Activated CD4-positive, alpha-beta T cell treated with anti-CD3 and anti-CD28 coated beads for 36 hours (primary cell): ENCODE measurements around the gene MARVELD1. TPM values are rescaled to one million over a fixed set of nuclear protein-coding genes. Genes with fewer than 3 reads are reported as not detected.

Experiments
- ATAC-seq: fragments of 200-7000 bp; cut with Tn5 transposase; one replicate; pipeline ENCODE4 v1.10.0; 2021; ENCODE audit warnings: mild to moderate bottlenecking, moderate library complexity
- CTCF ChIA-PET: fragments of 350-600 bp; sonication (Branson Sonifier 250); formaldehyde crosslinking; loops from one replicate; lab custom pipeline; 2021; ENCODE audit warnings: antibody characterized with exemption; lab: Charles Lee
- POLR2A ChIA-PET: fragments of 350-600 bp; sonication (Branson Sonifier 250); formaldehyde crosslinking; loops from one replicate; lab custom pipeline; 2021; ENCODE audit warnings: antibody characterized with exemption, inconsistent platforms; lab: Charles Lee
- DNase-seq: peaks from one replicate; pipeline ENCODE4 v3.0.0-alpha.2; 2020
- H3K27ac Mint-ChIP-seq: one replicate; pipeline ENCODE4 v1.8.0; 2021; ENCODE audit warnings: mixed read lengths
- H3K27me3 Mint-ChIP-seq: one replicate; pipeline ENCODE4 v1.8.0; 2021; ENCODE audit warnings: mixed read lengths
- H3K36me3 Mint-ChIP-seq: one replicate; pipeline ENCODE4 v1.8.0; 2021; ENCODE audit warnings: low read depth, mixed read lengths
- H3K4me1 Mint-ChIP-seq: one replicate; pipeline ENCODE4 v1.8.0; 2021; ENCODE audit warnings: mixed read lengths
- H3K4me3 Mint-ChIP-seq: one replicate; pipeline ENCODE4 v1.8.0; 2021; ENCODE audit warnings: mild to moderate bottlenecking, moderate library complexity, mixed read lengths
- H3K9me3 Mint-ChIP-seq: one replicate; pipeline ENCODE4 v1.8.0; 2021; ENCODE audit warnings: low read depth, mixed read lengths
- intact Hi-C, 2 experiments: fragments of 100-400 bp; cut with DNase I in 1 of 2; cut with micrococcal nuclease in 1 of 2; formaldehyde crosslinking; loops; one replicate each; pipeline versions ENCODE4 v1.14.2 to v1.15.1; 2022 to 2024; cut with DNase I, micrococcal nuclease
- total RNA-seq, 2 experiments: library from RNA; stranded (reverse); gene quantifications; one replicate each; pipeline ENCODE4 v1.2.3, GENCODE V29; 2021

Gene MARVELD1
- total RNA-seq = 1 to 10 TPM; 1.8 to 1.9 TPM

DNA sequence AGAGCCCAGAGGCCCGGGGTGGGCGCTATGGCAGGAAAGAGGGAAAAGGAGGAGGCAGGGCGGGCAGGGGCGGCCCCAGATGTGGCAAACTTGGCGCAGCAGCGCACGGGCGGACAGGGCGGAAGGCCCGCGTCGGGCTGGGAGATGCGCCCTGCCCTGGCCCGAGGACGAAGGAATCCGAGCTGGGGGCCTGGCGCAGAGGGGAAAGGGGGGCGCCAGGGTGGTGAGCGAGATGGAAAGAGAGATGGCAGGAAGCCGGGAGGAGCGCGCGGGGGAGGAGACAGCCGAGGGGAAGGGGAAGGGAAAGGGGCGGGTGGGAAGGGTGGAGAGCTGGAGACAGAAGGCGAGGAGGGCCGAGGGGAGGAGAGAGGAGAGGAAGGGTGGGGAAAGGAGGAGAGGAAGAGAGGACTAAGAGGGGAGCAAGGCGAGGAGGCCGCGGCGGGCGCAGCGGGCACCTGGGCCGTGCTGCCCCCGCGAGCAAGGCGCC is at the start of gene MARVELD1:
TSS of gene MARVELD1 (plus strand) at position 392 of the 487 bp plus-strand sequence. CDS start 147 bp downstream, outside the sequence.
- ATAC-seq (no peak), DNase-seq (peak; percentile 29)
- peak within 1 kb of the TSS; percentile 79 for H3K4me3 Mint-ChIP-seq
- H3K4me1 Mint-ChIP-seq = peaks cover 11% of the 10 kb centered on the region
- H3K27ac Mint-ChIP-seq = peak within 1 kb of the TSS; percentile 88
- H3K9me3 Mint-ChIP-seq = no peaks in the 10 kb centered on the region
- no peaks in the 10 kb centered on the region for H3K36me3 Mint-ChIP-seq
- POLR2A ChIA-PET = interaction anchor here (0.9 to 2.0 kb wide), 2 partner anchors 23 to 26 kb away, joined by 3 to 6 read pairs; partner anchors contain the start of genes AVPI1 and ZFYVE27
- intact Hi-C loops = no loop called here
- H3K27me3 Mint-ChIP-seq = peaks cover 21% of the 10 kb centered on the region
- CTCF ChIA-PET = interaction anchor here (0.6 to 14.7 kb wide), 6 partner anchors 12 to 1671 kb away, joined by 4 to 384 read pairs (median 6); partner anchors contain the start of genes AVPI1 and ZFYVE27

DNA sequence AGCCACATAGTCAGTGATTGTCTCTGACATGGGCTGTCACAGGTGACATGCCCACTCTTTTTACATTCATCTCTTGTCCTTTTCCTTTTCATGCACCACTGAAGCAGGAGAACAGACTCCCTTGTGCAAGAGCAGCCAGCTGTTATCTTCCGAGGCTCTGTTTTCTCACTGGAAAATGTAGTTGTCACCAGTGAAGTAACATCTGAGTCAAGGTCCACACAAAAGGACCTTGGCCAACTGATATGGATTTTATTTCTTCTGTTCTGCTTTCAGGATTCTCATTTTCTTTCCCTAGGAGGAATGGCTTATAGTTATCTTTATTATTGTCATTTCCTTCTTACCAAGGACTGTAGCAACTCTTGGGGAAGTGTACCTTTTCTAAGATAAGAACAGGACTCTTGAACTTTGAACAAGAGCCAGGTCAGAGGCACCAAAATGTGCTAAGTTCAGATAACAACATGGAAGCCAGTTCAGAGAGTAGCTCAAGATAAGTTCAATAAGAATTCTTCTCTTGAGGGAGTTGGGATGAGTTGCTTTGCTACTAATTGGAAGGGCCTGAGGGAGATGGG is 49.2 kb upstream of the MARVELD1 start:
- no peaks in the 10 kb centered on the region for H3K27me3 Mint-ChIP-seq
- H3K4me1 Mint-ChIP-seq = no peaks in the 10 kb centered on the region
- ATAC-seq = no peak
- ChIA-PET CTCF (interaction anchor here (1.6 kb wide), 1 partner anchor 37 kb away, joined by 3 read pairs; no protein-coding TSS in a partner anchor), POLR2A (no interaction called here)
- intact Hi-C loops = no loop called here
- no peak for DNase-seq
- H3K9me3 Mint-ChIP-seq = no peaks in the 10 kb centered on the region
- H3K27ac Mint-ChIP-seq = no peak overlapping the region
- H3K4me3 Mint-ChIP-seq = no peak overlapping the region
- H3K36me3 Mint-ChIP-seq = peaks cover 26% of the 10 kb centered on the region

DNA sequence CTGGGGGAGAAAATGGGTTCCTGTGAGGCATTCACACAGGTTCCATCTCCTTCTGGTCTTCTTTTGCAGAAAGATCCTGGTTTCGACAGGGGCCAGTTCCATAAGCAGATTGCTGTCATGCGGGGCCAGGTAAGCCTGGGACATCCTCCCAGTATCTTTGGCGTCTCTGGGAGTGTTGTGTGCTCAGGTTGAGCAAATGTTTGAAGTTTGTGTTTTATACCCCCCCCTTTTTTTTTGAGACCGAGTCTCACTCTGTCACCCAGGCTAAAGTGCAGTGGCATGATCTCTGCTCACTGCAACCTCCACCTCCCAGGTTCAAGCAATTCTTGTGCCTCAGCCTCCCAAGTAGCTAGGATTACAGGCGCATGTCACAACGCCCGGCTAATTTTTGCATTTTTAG is 46.5 kb upstream of the MARVELD1 start:
- intact Hi-C loops = no loop called here
- no peak for ATAC-seq
- no peak overlapping the region for H3K27ac Mint-ChIP-seq
- no peak for DNase-seq
- H3K9me3 Mint-ChIP-seq = no peaks in the 10 kb centered on the region
- CTCF ChIA-PET = interaction anchor here (2.2 kb wide), 1 partner anchor 10 kb away, joined by 9 read pairs; no protein-coding TSS in a partner anchor
- POLR2A ChIA-PET = no interaction called here
- no peaks in the 10 kb centered on the region for H3K4me1 Mint-ChIP-seq
- H3K36me3 Mint-ChIP-seq = peaks cover 26% of the 10 kb centered on the region
- H3K27me3 Mint-ChIP-seq = no peaks in the 10 kb centered on the region
- H3K4me3 Mint-ChIP-seq = no peak overlapping the region

- CTCF ChIA-PET = interaction anchor here (0.6 to 2.2 kb wide), 3 partner anchors 10 to 34 kb away, joined by 3 to 9 read pairs (median 3); no protein-coding TSS in a partner anchor
- Mint-ChIP-seq H3K36me3 (peaks cover 24% of the 10 kb centered on the region), H3K4me3 (no peak overlapping the region), H3K9me3 (no peaks in the 10 kb centered on the region), H3K4me1 (no peaks in the 10 kb centered on the region), H3K27me3 (no peaks in the 10 kb centered on the region), H3K27ac (no peak overlapping the region)
- intact Hi-C loops = no loop called here
- POLR2A ChIA-PET = no interaction called here
- no peak for ATAC-seq
- DNase-seq = no peak
These were observed 46.1 kb upstream of the MARVELD1 start for GRCh38 chr10:97667463-97667862.

DNA sequence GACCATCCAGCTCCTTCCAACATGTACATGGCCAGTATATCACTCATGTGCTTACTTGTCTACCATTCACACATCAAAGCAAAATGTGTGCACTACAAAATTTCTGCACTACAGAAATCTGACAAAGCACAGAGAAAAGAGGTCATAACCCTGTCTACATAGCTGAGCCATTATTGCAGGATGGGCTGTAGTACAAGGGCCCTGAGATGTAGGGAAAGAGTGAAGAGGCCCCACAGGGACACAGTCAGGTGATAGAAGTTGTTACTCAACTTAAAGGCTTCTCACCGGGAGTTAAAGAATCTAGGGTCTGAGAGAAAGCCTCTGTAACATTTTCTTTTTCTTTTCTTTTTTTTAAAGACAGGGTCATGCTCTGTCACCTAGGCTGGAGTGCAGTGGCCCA is 44.0 kb upstream of the MARVELD1 start:
- Mint-ChIP-seq H3K27me3 (no peaks in the 10 kb centered on the region), H3K36me3 (peaks cover 24% of the 10 kb centered on the region)
- CTCF ChIA-PET = interaction anchor here (0.6 to 1.4 kb wide), 3 partner anchors 17 to 98 kb away, joined by 3 to 4 read pairs (median 4); partner anchors contain the start of gene ANKRD2

DNA sequence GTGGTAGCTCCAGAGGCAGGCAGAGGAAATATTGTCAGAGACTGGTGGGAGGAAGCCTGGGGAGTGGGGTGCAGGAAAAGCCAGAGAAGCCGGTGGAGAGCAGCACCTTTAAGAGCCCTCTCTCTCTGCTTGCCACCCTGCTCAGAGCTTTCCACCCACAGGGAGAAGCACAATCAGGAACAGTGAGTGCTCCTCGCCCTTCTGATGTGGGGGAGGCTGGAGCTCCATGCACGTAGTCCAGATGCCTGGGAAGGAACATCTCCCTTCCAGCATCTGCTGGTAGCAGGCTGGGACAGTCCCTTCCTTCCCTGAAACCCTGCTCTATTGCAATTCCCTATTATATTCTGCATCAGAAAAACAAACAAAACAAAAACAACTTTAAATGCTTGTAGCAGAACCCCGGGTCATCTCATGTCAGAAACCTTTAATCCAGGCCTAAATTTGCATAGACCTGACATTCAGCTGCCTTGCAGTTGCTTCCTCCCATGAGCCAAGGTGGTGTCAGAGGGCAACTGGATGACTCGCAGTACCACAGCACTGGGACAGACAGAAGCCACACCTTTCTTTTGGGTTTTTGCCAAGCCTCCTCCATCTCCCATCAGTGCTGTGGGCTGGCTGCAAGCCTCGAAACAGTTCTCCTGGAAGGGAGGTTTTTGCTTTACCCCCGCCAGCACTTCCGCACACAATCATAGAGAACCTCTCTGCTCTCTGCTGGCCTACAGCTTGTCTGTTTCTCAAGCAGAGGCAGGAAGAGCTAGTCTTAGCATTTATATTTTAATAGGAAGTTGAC is 39.6 kb upstream of the MARVELD1 start:
- Mint-ChIP-seq H3K4me1 (peaks cover 5% of the 10 kb centered on the region), H3K4me3 (no peak overlapping the region), H3K36me3 (peaks cover 12% of the 10 kb centered on the region), H3K27me3 (no peaks in the 10 kb centered on the region), H3K9me3 (no peaks in the 10 kb centered on the region), H3K27ac (no peak overlapping the region)
- ChIA-PET POLR2A (interaction anchor here (0.6 kb wide), 1 partner anchor 189 kb away, joined by 3 read pairs; no protein-coding TSS in a partner anchor), CTCF (interaction anchor here (1.2 to 4.0 kb wide), 4 partner anchors 10 to 28 kb away, joined by 3 to 15 read pairs (median 8); partner anchors contain the start of gene AVPI1)
- peak; percentile 88 for ATAC-seq
- peak; percentile 60 for DNase-seq
- intact Hi-C loops = no loop called here

More for the DNA sequence above, 44.0 kb upstream of the MARVELD1 start:
- POLR2A ChIA-PET = no interaction called here
- Mint-ChIP-seq H3K27ac (no peak overlapping the region), H3K4me1 (peaks cover 5% of the 10 kb centered on the region), H3K4me3 (no peak overlapping the region), H3K9me3 (no peaks in the 10 kb centered on the region)
- intact Hi-C loops = no loop called here
- ATAC-seq = no peak
- DNase-seq = no peak

- Mint-ChIP-seq H3K4me3 (no peak overlapping the region), H3K36me3 (peaks cover 12% of the 10 kb centered on the region), H3K9me3 (no peaks in the 10 kb centered on the region), H3K27me3 (no peaks in the 10 kb centered on the region), H3K4me1 (peaks cover 5% of the 10 kb centered on the region), H3K27ac (no peak overlapping the region)
- DNase-seq (no peak), ATAC-seq (no peak)
- CTCF ChIA-PET = interaction anchor here (0.6 to 4.0 kb wide), 8 partner anchors 8 to 805 kb away, joined by 3 to 15 read pairs (median 6); partner anchors contain the start of gene AVPI1
- intact Hi-C loops = no loop called here
- POLR2A ChIA-PET = no interaction called here
These were observed 38.3 kb upstream of the MARVELD1 start for GRCh38 chr10:97675222-97675621.

GRCh38 chr10:97676770-97677581 is 36.6 kb upstream of the MARVELD1 start:
- DNase-seq = peak; percentile 64

DNA sequence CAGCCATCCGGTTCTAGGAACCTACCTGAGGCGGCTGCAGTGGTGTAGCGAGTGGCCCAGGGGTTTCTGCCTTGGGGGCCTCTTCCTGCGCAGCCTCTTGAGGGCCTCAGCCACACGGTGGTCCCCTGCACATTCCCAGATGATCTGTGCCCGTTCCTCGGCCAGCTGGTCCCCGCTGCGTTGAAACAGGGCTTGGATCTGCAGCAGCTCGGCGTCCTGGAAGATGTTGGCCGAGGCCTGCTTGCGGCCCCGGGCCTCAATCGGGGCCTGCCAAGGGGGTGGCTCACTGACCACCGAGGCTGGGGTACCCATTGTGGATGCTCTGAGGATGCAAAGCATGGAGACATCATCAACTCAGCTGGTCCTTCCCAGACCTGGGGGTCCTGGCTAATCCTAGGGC is 33.9 kb upstream of the MARVELD1 start:
- no peak for ATAC-seq

More at GRCh38 chr10:97676770-97677581, 36.6 kb upstream of the MARVELD1 start:
- Mint-ChIP-seq H3K27ac (no peak overlapping the region), H3K9me3 (no peaks in the 10 kb centered on the region), H3K27me3 (no peaks in the 10 kb centered on the region), H3K36me3 (peaks cover 12% of the 10 kb centered on the region), H3K4me1 (peaks cover 5% of the 10 kb centered on the region), H3K4me3 (no peak overlapping the region)
- ATAC-seq = peak; percentile 84
- ChIA-PET POLR2A (no interaction called here), CTCF (interaction anchor here (0.7 to 4.0 kb wide), 15 partner anchors 9 to 369 kb away, joined by 3 to 28 read pairs (median 4); partner anchors contain the start of genes AVPI1 and ZFYVE27)
- intact Hi-C loops = loop anchor here (1.0 kb wide), 1 partner anchor 54 kb away; no protein-coding TSS in a partner anchor

DNA sequence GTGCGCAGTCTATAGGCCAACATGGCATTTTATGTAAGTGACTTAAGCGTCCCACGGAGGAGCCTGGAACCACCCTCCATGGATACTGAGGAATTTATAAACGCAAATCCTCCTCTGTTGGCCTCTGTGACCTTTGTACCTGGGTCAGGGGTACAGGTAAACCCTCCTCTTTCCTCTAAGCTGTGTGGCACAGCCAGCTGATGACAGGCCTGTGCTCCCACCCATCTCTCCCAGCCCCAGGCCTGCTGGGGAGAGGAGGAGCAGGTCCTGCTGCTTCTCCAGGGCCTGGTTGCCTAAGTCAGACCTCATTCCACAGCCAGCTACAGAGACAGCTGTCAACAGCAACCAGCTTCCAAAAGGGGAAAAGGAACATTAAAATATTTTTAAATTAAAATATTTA is 31.5 kb upstream of the MARVELD1 start:
- no peak overlapping the region for H3K27ac Mint-ChIP-seq
- intact Hi-C loops = no loop called here
- H3K4me1 Mint-ChIP-seq = peaks cover 7% of the 10 kb centered on the region
- H3K4me3 Mint-ChIP-seq = no peak overlapping the region
- CTCF ChIA-PET = interaction anchor here (0.5 to 3.2 kb wide), 5 partner anchors 20 to 187 kb away, joined by 3 to 18 read pairs (median 4); partner anchors contain the start of gene ANKRD2
- ATAC-seq = no peak
- H3K36me3 Mint-ChIP-seq = no peaks in the 10 kb centered on the region
- H3K27me3 Mint-ChIP-seq = no peaks in the 10 kb centered on the region
- no peak for DNase-seq
- POLR2A ChIA-PET = no interaction called here
- no peaks in the 10 kb centered on the region for H3K9me3 Mint-ChIP-seq

More for the DNA sequence above, 33.9 kb upstream of the MARVELD1 start:
- no peaks in the 10 kb centered on the region for H3K27me3 Mint-ChIP-seq
- ChIA-PET POLR2A (no interaction called here), CTCF (interaction anchor here (0.5 to 3.5 kb wide), 6 partner anchors 17 to 215 kb away, joined by 3 to 15 read pairs (median 4); no protein-coding TSS in a partner anchor)
- no peaks in the 10 kb centered on the region for H3K36me3 Mint-ChIP-seq
- no peaks in the 10 kb centered on the region for H3K9me3 Mint-ChIP-seq
- H3K27ac Mint-ChIP-seq = no peak overlapping the region
- intact Hi-C loops = no loop called here
- H3K4me1 Mint-ChIP-seq = no peaks in the 10 kb centered on the region
- DNase-seq = no peak
- no peak overlapping the region for H3K4me3 Mint-ChIP-seq
